Activated naive CD4-positive, alpha-beta T cell treated with anti-CD3 and anti-CD28 coated beads, Interleukin-2, amount 50 U/mL, for 24 hours (primary cell): Measurements from ENCODE around the gene VAV1.
A peak's percentile ranks its signal among the peaks of the same experiment; 100 is the strongest.

Source experiments
- H3K27ac Mint-ChIP-seq: one replicate; pipeline ENCODE4 v1.8.0; 2021; ENCODE audit warnings: mild to moderate bottlenecking, mixed read lengths
- H3K27me3 Mint-ChIP-seq: one replicate; pipeline ENCODE4 v1.8.0; 2021; ENCODE audit warnings: mixed read lengths
- H3K36me3 Mint-ChIP-seq: one replicate; pipeline ENCODE4 v1.8.0; 2021; ENCODE audit warnings: mixed read lengths
- H3K4me1 Mint-ChIP-seq: one replicate; pipeline ENCODE4 v1.8.0; 2021; ENCODE audit warnings: mixed read lengths
- H3K4me3 Mint-ChIP-seq: one replicate; pipeline ENCODE4 v1.8.0; 2021; ENCODE audit warnings: mild to moderate bottlenecking, mixed read lengths
- H3K9me3 Mint-ChIP-seq: one replicate; pipeline ENCODE4 v1.8.0; 2021; ENCODE audit warnings: mixed read lengths

VAV1 gene

DNA sequence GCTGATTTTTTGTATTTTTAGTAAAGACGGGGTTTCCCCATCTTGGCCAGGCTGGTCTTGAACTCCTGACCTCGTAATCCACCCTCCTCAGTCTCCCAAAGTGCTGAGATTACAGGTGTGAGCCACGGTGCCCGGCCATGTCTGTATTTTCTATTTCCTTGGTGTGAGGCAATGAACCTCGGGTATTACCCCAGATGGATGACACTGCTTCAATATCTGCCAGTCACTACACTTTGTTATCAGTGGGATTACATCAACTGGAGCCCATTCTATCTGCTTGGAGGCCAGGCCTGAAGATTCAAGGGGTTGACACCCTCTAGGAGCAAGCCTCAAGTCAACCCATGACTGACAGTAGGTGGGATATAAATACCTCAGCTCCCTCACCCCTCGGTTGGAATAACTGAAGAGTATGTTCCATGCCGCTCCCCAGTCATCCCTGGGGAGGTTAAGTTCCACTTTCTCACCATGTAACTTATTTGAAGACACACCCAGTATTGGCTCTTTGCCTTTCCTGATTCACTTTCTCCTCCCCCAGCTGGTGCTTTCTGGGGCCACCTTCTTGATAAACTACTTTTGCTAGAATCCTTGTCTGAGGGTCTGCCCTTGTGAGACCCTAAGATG is 113.9 kb downstream of the VAV1 start:
- H3K27me3 Mint-ChIP-seq, result no peaks in the 10 kb centered on the region

DNA sequence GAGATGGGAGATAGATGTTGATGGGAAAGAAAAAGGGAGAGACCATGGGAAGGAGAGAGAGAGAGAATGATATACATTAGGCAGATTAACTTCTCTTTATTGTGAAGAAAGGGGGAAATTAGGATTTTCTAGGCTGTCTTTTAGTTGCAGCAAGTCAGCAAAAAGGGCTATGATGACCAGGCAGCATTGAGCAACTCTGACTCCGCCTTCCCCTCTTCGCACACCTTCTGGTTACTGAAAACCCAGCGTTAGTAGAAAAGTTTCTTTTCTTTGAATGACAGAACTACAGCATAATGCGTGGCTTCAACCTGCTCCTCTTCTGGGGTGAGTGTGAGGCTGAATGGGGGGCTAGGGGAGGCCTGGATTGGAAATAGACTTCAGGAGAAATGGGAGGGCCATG is 114.8 kb downstream of the VAV1 start, which contains the start of gene ADGRE1:
Gene ADGRE1 (plus strand): TSS at position 264 of the 400 bp plus-strand sequence. CDS start 30 bp downstream, at position 294.
- Mint-ChIP-seq H3K27ac (peak within 1 kb of the TSS; percentile 61), H3K27me3 (no peaks in the 10 kb centered on the region), H3K4me1 (peaks cover 55% of the 10 kb centered on the region), H3K36me3 (peaks cover 4% of the 10 kb centered on the region), H3K9me3 (no peaks in the 10 kb centered on the region), H3K4me3 (peak within 1 kb of the TSS; percentile 50)

More for the DNA sequence above, 113.9 kb downstream of the VAV1 start:
- Mint-ChIP-seq H3K4me1 (peaks cover 46% of the 10 kb centered on the region), H3K4me3 (no peak overlapping the region), H3K9me3 (no peaks in the 10 kb centered on the region), H3K27ac (no peak overlapping the region), H3K36me3 (peaks cover 3% of the 10 kb centered on the region)

DNA sequence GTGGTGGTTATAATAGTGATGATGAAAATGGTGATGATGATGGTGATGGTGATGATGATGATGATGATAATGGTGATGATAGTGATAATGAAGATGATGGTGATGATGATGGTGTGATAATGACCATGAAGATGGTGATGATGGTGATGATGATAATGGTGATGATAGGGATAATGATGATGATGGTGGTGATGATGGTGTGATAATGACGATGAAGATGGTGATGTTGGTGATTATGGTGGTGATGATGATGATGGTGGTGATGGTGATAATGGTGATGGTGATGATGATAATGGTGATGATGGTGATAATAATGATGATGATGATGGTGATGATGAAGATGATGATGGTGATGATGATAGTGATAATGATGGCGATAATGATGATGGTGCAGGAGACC is 116.5 kb downstream of the VAV1 start:
- Mint-ChIP-seq H3K36me3 (peaks cover 6% of the 10 kb centered on the region), H3K4me1 (peaks cover 71% of the 10 kb centered on the region), H3K27ac (peak overlapping the region; percentile 2), H3K9me3 (peaks cover under 1% of the 10 kb centered on the region), H3K27me3 (no peaks in the 10 kb centered on the region), H3K4me3 (peak overlapping the region; percentile 2)

DNA sequence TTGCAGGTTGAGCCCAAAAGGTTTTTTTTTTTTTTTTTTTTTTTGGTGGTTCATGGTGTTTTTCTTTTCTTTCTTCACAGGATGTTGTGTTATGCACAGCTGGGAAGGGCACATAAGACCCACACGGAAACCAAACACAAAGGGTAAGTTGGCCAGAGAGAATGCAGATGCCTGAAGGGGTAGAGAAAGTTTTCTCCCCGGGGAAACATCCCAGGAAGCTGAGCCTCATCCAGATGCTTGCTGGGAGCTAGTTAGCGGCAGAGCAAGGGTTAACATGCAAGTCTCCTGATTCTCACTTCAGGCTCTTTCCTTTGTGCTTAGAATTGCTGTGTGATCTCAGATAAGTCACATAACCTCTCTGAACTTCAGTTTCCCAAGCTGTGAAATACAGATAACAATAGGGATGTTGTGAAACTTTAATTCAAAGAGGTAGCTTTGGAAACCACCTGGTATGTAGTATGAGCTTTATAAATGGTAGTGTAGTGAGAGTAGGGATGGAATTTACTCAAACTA is 117.9 kb downstream of the VAV1 start:
- Mint-ChIP-seq H3K36me3 (peaks cover 14% of the 10 kb centered on the region), H3K4me1 (peaks cover 83% of the 10 kb centered on the region), H3K27me3 (no peaks in the 10 kb centered on the region), H3K9me3 (peaks cover 9% of the 10 kb centered on the region), H3K4me3 (peak overlapping the region; percentile 62), H3K27ac (peak overlapping the region; percentile 81)

DNA sequence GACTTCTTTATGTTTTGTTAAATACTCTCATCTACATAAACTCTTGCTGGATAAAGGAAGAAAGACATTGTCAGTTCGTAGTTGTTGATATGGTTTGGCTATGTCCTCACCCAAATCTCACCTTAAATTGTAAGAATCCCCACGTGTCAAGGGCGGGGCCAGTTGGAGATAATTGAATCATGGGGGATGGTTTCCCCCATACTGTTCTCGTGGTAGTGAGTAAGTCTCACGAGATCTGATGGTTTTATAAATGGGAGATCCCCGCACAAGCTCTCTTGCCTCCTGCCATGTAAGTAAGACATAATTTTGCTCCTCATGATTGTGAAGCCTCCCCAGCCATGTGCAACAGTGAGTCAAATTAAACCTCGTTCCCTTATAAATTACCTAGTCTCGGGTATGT is 118.4 kb downstream of the VAV1 start:
- Mint-ChIP-seq H3K4me3 (peak overlapping the region; percentile 62), H3K27me3 (no peaks in the 10 kb centered on the region), H3K27ac (peak overlapping the region; percentile 81), H3K4me1 (peaks cover 87% of the 10 kb centered on the region), H3K9me3 (peaks cover 9% of the 10 kb centered on the region), H3K36me3 (peaks cover 18% of the 10 kb centered on the region)

DNA sequence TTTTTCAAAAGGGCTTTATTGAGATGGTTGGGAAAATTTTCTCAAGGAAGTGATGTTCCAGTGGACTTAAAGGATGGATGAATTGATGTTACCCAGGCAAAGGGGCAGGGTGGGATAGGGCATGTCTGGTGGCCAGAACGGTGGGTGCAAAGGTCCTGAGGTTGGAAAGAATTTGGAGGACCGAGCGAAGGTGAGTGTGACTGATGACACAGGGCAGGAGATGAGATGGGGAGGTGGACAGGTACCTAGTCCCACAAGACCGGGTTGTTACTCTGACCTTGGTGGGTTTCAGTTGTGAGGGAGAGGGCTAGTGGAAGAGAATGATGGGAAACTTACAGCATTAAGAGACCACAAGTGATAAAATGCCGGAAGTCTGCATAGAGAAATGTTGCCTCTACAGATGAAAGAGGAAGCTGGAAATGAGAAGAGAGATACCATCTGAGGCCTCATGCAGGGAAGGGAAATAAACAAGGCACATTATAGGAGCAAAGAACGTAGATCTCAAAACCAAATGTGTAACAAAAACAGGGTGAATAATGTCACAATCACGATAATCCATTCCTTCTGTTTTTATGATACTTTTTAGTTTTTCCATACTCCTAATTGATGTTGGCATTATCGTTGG is 119.4 kb downstream of the VAV1 start:
- H3K4me3 Mint-ChIP-seq, result peak overlapping the region; percentile 62
- peak overlapping the region; percentile 91 for H3K27ac Mint-ChIP-seq

DNA sequence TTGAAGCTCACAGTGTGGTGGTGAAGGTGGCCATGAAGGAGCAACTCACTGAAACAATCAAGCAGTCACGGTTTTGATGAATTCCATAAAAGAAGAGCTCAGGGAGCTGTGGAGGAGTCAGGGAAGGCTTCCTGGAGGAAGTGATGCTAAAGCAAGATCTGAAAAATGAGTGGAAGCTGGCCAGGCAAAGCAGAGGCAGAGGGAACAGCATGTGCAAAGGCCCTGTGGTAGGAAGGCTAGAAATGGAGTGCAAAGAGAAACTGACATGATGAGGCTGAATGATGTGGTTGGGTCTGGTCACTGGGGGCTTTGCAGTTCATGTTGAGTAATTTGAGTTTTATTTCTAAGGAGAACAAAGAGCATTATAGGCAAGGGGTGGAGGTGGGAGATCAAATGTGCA is 121.8 kb downstream of the VAV1 start:
- Mint-ChIP-seq H3K4me3 (no peak overlapping the region), H3K9me3 (peaks cover 9% of the 10 kb centered on the region), H3K36me3 (peaks cover 37% of the 10 kb centered on the region), H3K4me1 (peaks cover 81% of the 10 kb centered on the region), H3K27me3 (no peaks in the 10 kb centered on the region), H3K27ac (peak overlapping the region; percentile 20)

More for the DNA sequence above, 119.4 kb downstream of the VAV1 start:
- Mint-ChIP-seq H3K4me1 (peaks cover 89% of the 10 kb centered on the region), H3K9me3 (peaks cover 9% of the 10 kb centered on the region), H3K27me3 (no peaks in the 10 kb centered on the region), H3K36me3 (peaks cover 23% of the 10 kb centered on the region)

DNA sequence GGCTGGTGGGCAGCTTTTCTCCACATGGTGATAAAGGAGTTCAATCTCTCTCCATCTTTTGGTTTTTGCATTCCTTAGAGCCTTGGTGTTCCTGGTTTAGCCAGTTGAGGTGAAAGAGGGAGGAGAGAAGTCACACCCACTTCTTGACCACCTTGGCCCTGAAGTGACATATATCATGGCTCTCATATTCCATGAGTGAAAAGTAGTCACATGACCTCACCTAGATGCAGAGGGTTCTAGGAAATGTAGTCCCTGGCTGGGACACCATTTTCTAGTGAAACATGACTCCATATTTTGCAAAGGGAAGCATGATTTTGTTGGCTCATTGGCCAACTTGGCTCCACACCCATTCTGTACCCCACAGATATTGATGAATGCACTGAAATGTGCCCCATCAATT is 130.9 kb downstream of the VAV1 start:
- Mint-ChIP-seq H3K4me3 (no peak overlapping the region), H3K36me3 (peaks cover 30% of the 10 kb centered on the region), H3K27me3 (no peaks in the 10 kb centered on the region), H3K4me1 (peaks cover 5% of the 10 kb centered on the region), H3K9me3 (peaks cover 9% of the 10 kb centered on the region), H3K27ac (no peak overlapping the region)

DNA sequence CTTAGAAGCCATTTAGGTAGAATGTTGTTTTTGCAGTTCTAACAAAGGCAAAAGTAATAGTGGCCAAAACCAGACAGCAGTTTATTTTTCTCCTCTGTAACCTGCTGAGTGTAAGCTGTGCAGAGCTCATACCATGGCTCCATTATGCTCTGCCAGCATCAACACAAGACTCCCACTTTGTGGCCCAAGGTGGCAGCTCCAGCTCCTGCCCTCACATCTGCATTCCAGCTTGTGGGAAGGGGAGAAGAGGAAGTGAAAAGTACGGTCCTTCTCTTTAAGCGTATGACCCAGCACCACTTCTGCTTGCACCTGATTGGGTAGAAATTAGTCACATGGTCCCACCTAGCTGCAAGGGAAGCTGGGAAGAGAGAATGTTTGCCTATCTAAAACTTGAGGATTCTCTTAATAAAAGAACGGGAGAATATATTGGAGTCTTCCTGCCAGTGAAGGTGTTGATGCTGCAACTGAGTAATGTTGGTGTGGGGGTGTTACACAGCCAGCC is 134.1 kb downstream of the VAV1 start:
- Mint-ChIP-seq H3K27ac (no peak overlapping the region), H3K36me3 (peaks cover 11% of the 10 kb centered on the region), H3K4me3 (no peak overlapping the region), H3K27me3 (no peaks in the 10 kb centered on the region), H3K9me3 (no peaks in the 10 kb centered on the region), H3K4me1 (no peaks in the 10 kb centered on the region)
